GM12873 (cell line): ENCODE results near the gene DGCR2.

Source experiments
- CTCF ChIP-seq: IDR thresholded peaks from 2 replicates; pipeline ENCODE4 v1.5.1; 2012; ENCODE audit warnings: low read depth, mild to moderate bottlenecking, moderate library complexity, low read length, control low read depth; ENCODE audit not compliant: insufficient read depth; ENCODE audit errors: missing control alignments

DGCR2 gene

GRCh38 chr22:19002684-19003038, 119.6 kb downstream of the DGCR2 start:
- no peak for TF ChIP-seq CTCF

- TF ChIP-seq CTCF: no peak
These were observed 121.0 kb downstream of the DGCR2 start for GRCh38 chr22:19001204-19001603.

GRCh38 chr22:18999416-18999815, 122.8 kb downstream of the DGCR2 start:
- no peak for TF ChIP-seq CTCF

- peak; percentile 43 for TF ChIP-seq CTCF
These were observed 123.2 kb downstream of the DGCR2 start for GRCh38 chr22:18999008-18999407.

- TF ChIP-seq CTCF: no peak
These were observed 124.3 kb downstream of the DGCR2 start for GRCh38 chr22:18997925-18998315.

- no peak for TF ChIP-seq CTCF
These were observed 124.8 kb downstream of the DGCR2 start for GRCh38 chr22:18997306-18997924.

- TF ChIP-seq CTCF: no peak
These were observed 125.8 kb downstream of the DGCR2 start for GRCh38 chr22:18996376-18996900.
